Dendritic cell treated with granulocyte-macrophage colony-stimulating factor and Interleukin-4, amounts not matched to agents 40 ng/mL and 50 ng/mL, for 4 days (primary cell): ENCODE measurements around the gene ZDHHC15.
"Not testable (repeated sequence)": the region's sequence is repeated elsewhere in the genome, so short reads cannot be mapped to it uniquely, and the experiment has no call there.

Experiments
- H3K27ac Mint-ChIP-seq: one replicate; pipeline ENCODE4 v1.8.0; 2022; ENCODE audit warnings: mild to moderate bottlenecking, mixed read lengths
- H3K27me3 Mint-ChIP-seq: one replicate; pipeline ENCODE4 v1.8.0; 2022; ENCODE audit warnings: mild to moderate bottlenecking, mixed read lengths
- H3K36me3 Mint-ChIP-seq: one replicate; pipeline ENCODE4 v1.8.0; 2022; ENCODE audit warnings: low read depth, mixed read lengths
- H3K4me1 Mint-ChIP-seq: one replicate; pipeline ENCODE4 v1.8.0; 2022; ENCODE audit warnings: low read depth, mixed read lengths
- H3K4me3 Mint-ChIP-seq: one replicate; pipeline ENCODE4 v1.8.0; 2022; ENCODE audit warnings: mild to moderate bottlenecking, moderate library complexity, mixed read lengths
- H3K9me3 Mint-ChIP-seq: one replicate; pipeline ENCODE4 v1.8.0; 2022; ENCODE audit warnings: mixed read lengths
- intact Hi-C: fragments of 100-400 bp; cut with micrococcal nuclease; formaldehyde crosslinking; loops from one replicate; pipeline ENCODE4 v1.15.0; 2022

ZDHHC15 gene

DNA sequence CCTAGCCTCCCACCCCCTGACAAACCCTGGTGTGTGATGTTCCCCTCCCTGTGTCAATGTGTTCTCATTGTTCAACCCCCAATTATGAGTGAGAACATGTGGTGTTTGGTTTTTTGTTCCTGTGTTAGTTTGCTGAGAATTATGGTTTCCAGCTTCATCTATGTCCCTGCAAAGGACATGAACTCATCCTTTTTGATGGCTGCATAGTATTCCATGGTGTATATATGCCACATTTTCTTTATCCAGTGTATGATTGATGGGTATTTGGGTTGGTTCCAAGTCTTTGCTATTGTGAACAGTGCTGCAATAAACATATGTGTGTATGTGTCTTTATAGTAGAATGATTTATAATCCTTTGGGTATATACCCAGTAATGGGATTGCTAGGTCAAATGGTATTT, 174.2 kb downstream of the ZDHHC15 start:
- H3K36me3 Mint-ChIP-seq, H3K27me3 Mint-ChIP-seq, H3K4me3 Mint-ChIP-seq, H3K4me1 Mint-ChIP-seq, H3K27ac Mint-ChIP-seq, intact Hi-C loops: not testable (repeated sequence)
- H3K9me3 Mint-ChIP-seq = peaks cover 20% of the 10 kb centered on the region

GRCh38 chrX:75337525-75337924, 185.3 kb downstream of the ZDHHC15 start:
- H3K9me3 Mint-ChIP-seq = peaks cover 25% of the 10 kb centered on the region
- no peaks in the 10 kb centered on the region for H3K27me3 Mint-ChIP-seq
- intact Hi-C loops = no loop called here
- H3K4me3 Mint-ChIP-seq = no peak overlapping the region
- H3K4me1 Mint-ChIP-seq = no peaks in the 10 kb centered on the region
- peaks cover 30% of the 10 kb centered on the region for H3K36me3 Mint-ChIP-seq
- H3K27ac Mint-ChIP-seq = no peak overlapping the region

GRCh38 chrX:75335127-75335458, 187.7 kb downstream of the ZDHHC15 start:
- Mint-ChIP-seq H3K27me3 (no peaks in the 10 kb centered on the region), H3K27ac (no peak overlapping the region), H3K9me3 (peaks cover 44% of the 10 kb centered on the region), H3K36me3 (peaks cover 50% of the 10 kb centered on the region), H3K4me3 (no peak overlapping the region), H3K4me1 (no peaks in the 10 kb centered on the region)
- intact Hi-C loops = no loop called here

GRCh38 chrX:75334407-75335126, 188.3 kb downstream of the ZDHHC15 start:
- Mint-ChIP-seq H3K9me3 (peaks cover 44% of the 10 kb centered on the region), H3K36me3 (peaks cover 55% of the 10 kb centered on the region)
- H3K27ac Mint-ChIP-seq, H3K4me1 Mint-ChIP-seq, H3K4me3 Mint-ChIP-seq, H3K27me3 Mint-ChIP-seq, intact Hi-C loops: not testable (repeated sequence)

DNA sequence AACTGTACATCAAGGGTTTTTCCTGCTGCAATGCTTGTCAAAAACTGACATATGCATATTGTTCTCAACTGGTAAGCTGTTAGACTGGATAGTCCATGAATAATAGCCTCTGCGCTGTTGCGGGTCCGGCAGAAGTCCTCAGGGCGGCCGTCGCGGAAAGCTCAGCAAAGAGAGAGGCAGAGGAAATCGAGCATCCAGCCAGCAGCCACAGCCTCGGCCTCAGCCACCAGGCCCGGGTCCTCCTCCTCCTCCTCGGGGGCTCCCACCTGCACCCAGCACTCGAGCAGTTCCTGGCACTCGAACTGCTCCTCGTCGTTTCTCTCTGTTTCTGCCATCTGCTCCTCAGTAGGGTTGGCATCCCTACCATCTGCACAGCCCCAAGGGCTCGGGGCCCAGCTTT, 195.2 kb downstream of the ZDHHC15 start:
- Mint-ChIP-seq H3K27me3 (no peaks in the 10 kb centered on the region), H3K27ac (no peak overlapping the region), H3K4me1 (no peaks in the 10 kb centered on the region), H3K4me3 (no peak overlapping the region), H3K9me3 (peaks cover 52% of the 10 kb centered on the region), H3K36me3 (peaks cover 77% of the 10 kb centered on the region)
- intact Hi-C loops = no loop called here
